ENCODE measurements around the gene ITPKB.
A peak's percentile ranks its signal among the peaks of the same experiment; 100 is the strongest.
"Not testable (repeated sequence)": the region's sequence is repeated elsewhere in the genome, so short reads cannot be mapped to it uniquely, and the experiment has no call there.

Gene ITPKB

GRCh38 chr1:226754793-226755533 is 15.9 kb upstream of the ITPKB start:
- DNase-seq = no peak

- DNase-seq = no peak
Measured at GRCh38 chr1:226754097-226754496, 15.0 kb upstream of the ITPKB start.

- no peak for DNase-seq
Measured at GRCh38 chr1:226751703-226752102, 12.6 kb upstream of the ITPKB start.

- no peak for DNase-seq
Measured at GRCh38 chr1:226751214-226751613, 12.1 kb upstream of the ITPKB start.

GRCh38 chr1:226749467-226749866 is 10.4 kb upstream of the ITPKB start:
- no peak for DNase-seq

GRCh38 chr1:226748306-226748705 is 9.2 kb upstream of the ITPKB start:
- no peak for DNase-seq

- DNase-seq = not testable (repeated sequence)
Measured at GRCh38 chr1:226747519-226748263, 8.6 kb upstream of the ITPKB start.

GRCh38 chr1:226743259-226743658 is 4.2 kb upstream of the ITPKB start:
- no peak for DNase-seq

GRCh38 chr1:226741009-226741408 is 1.9 kb upstream of the ITPKB start:
- DNase-seq = no peak

- no peak for DNase-seq
Measured at GRCh38 chr1:226739696-226740065, 599 bp upstream of the ITPKB start.

- DNase-seq = peak; percentile 28 to 51
Measured at GRCh38 chr1:226738421-226738994, 574 bp downstream of the ITPKB start.

GRCh38 chr1:226737819-226738420 is 1.2 kb downstream of the ITPKB start:
- peak; percentile 45 to 52 for DNase-seq

- peak; percentile 31 to 43 for DNase-seq
Measured at GRCh38 chr1:226736908-226737818, 1.9 kb downstream of the ITPKB start.

- DNase-seq = no peak
Measured at GRCh38 chr1:226736001-226736907, 2.8 kb downstream of the ITPKB start.

- DNase-seq = no peak
Measured at GRCh38 chr1:226735576-226735975, 3.5 kb downstream of the ITPKB start.

GRCh38 chr1:226734611-226735153 is 4.4 kb downstream of the ITPKB start:
- DNase-seq = no peak

- no peak for DNase-seq
Measured at GRCh38 chr1:226733876-226734275, 5.2 kb downstream of the ITPKB start.

GRCh38 chr1:226733304-226733703 is 5.8 kb downstream of the ITPKB start:
- DNase-seq = no peak

GRCh38 chr1:226732856-226733291 is 6.2 kb downstream of the ITPKB start:
- DNase-seq = no peak

GRCh38 chr1:226731257-226731893 is 7.7 kb downstream of the ITPKB start:
- DNase-seq = no peak

GRCh38 chr1:226730836-226731235 is 8.2 kb downstream of the ITPKB start:
- no peak for DNase-seq
